Natural killer cell (primary cell): ENCODE data around the gene PLAAT4. TPM values are rescaled to one million over a fixed set of nuclear protein-coding genes. Genes with fewer than 3 reads are reported as not detected.
"Not testable (repeated sequence)": the region's sequence is repeated elsewhere in the genome, so short reads cannot be mapped to it uniquely, and the experiment has no call there.

Source experiments
- ATAC-seq, 3 donors: fragments of 150-1000 bp in 2 of 3; fragments of 200-7000 bp in 1 of 3; cut with Tn5 transposase; 1 replicate in 1 of 3; 2 replicates in 2 of 3; pipeline ENCODE4 v1.10.0; 2021; ENCODE audit warnings: mild to moderate bottlenecking in 2 of 3, moderate library complexity in 2 of 3
- DNase-seq, 2 donors: peaks; one replicate each; pipeline versions ENCODE4 v3.0.0 to v3.0.0-alpha.2; 2013 to 2021; ENCODE audit warnings: mixed read lengths in 1 of 2
- H3K27ac ChIP-seq: one replicate; pipeline ENCODE4 v1.5.1; 2013; ENCODE audit warnings: mild to moderate bottlenecking, low read length
- H3K27me3 ChIP-seq: one replicate; pipeline ENCODE4 v1.6.1; 2013; ENCODE audit warnings: low read length; ENCODE audit not compliant: control insufficient read depth, insufficient read depth
- H3K36me3 ChIP-seq: one replicate; pipeline ENCODE4 v1.6.1; 2013; ENCODE audit warnings: low read length; ENCODE audit not compliant: control insufficient read depth, insufficient read depth
- H3K4me1 ChIP-seq: one replicate; pipeline ENCODE4 v1.6.1; 2013; ENCODE audit warnings: low read length; ENCODE audit not compliant: control insufficient read depth, insufficient read depth
- H3K4me3 ChIP-seq: one replicate; pipeline ENCODE4 v1.5.1; 2013; ENCODE audit warnings: low read length
- H3K9me3 ChIP-seq: one replicate; pipeline ENCODE4 v1.6.1; 2013; ENCODE audit warnings: low read length; ENCODE audit not compliant: control insufficient read depth, insufficient read depth
- H3K27ac Mint-ChIP-seq, 2 donors: one replicate each; pipeline ENCODE4 v1.8.0; 2022; ENCODE audit warnings: mild to moderate bottlenecking in 2 of 2, mixed read lengths in 2 of 2, moderate library complexity in 1 of 2
- H3K27me3 Mint-ChIP-seq, 2 donors: one replicate each; pipeline ENCODE4 v1.8.0; 2022; ENCODE audit warnings: low read depth in 2 of 2, mixed read lengths in 2 of 2
- H3K36me3 Mint-ChIP-seq: one replicate; pipeline ENCODE4 v1.8.0; 2022; ENCODE audit warnings: mixed read lengths
- H3K4me1 Mint-ChIP-seq, 2 donors: one replicate each; pipeline ENCODE4 v1.8.0; 2022; ENCODE audit warnings: mixed read lengths in 2 of 2
- H3K4me3 Mint-ChIP-seq: one replicate; pipeline ENCODE4 v1.8.0; 2022; ENCODE audit warnings: mild to moderate bottlenecking, moderate library complexity, mixed read lengths
- H3K9me3 Mint-ChIP-seq, 2 donors: one replicate each; pipeline ENCODE4 v1.8.0; 2022; ENCODE audit warnings: mixed read lengths in 2 of 2
- WGBS: methylation state at CpG from one replicate; pipeline ENCODE4 v1.1.7; 2013; ENCODE audit warnings: missing lambda C conversion rate; ENCODE audit not compliant: insufficient coverage; 5-methylcytosine and 5-hydroxymethylcytosine counted together
- intact Hi-C: fragments of 100-400 bp; cut with micrococcal nuclease; formaldehyde crosslinking; loops from one replicate; pipeline ENCODE4 v1.14.2; 2022
- total RNA-seq, 4 donors: library from RNA; stranded (reverse); fragments of 120-200 nt in 1 of 4; gene quantifications; one replicate each; pipeline versions ENCODE4 v1.2.3 to v1.2.4, GENCODE V29; 2013 to 2022
- TF ChIP-seq, protein P1 (sequence below): fragments of 200-600 bp; IDR thresholded peaks from one replicate; pipeline ENCODE4 v1.8.0; 2022; ENCODE audit warnings: antibody characterized with exemption

PLAAT4 gene
- total RNA-seq, 3 donors from 2014 or later (not counting 1 experiment from before 2014, with no cell fraction given), result 204 to 215 (median 210) TPM

DNA sequence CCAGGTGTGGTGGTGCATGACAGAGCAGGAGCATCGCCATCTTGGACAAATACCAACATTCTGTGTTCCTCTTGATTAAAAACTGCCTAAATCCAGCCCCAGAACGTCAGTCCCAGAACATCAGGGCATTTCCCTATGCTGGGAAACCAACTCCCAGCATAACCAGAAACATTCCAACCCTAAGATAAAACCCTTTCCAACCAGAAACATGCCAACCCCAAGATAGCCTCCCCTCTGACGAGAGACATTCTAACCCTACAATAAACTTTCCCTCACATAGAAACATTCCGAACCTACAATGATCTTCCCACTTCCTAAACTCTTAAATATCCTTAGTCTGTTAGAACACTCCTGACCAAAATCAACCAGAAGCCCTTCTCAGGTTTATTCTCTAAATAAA is 11.6 kb downstream of the PLAAT4 start:
- Mint-ChIP-seq H3K36me3 (peaks cover 19% of the 10 kb centered on the region), H3K27ac (peak overlapping the region; percentile 81 to 85), H3K9me3 (no peaks in the 10 kb centered on the region), H3K4me3 (no peak overlapping the region), H3K4me1 (peaks cover 59 to 72% of the 10 kb centered on the region in 2 donors), H3K27me3 (no peaks in the 10 kb centered on the region)
- 95% methylated on average over 4 of the region's 4 CpGs for WGBS
- TF ChIP-seq, protein P1, sequence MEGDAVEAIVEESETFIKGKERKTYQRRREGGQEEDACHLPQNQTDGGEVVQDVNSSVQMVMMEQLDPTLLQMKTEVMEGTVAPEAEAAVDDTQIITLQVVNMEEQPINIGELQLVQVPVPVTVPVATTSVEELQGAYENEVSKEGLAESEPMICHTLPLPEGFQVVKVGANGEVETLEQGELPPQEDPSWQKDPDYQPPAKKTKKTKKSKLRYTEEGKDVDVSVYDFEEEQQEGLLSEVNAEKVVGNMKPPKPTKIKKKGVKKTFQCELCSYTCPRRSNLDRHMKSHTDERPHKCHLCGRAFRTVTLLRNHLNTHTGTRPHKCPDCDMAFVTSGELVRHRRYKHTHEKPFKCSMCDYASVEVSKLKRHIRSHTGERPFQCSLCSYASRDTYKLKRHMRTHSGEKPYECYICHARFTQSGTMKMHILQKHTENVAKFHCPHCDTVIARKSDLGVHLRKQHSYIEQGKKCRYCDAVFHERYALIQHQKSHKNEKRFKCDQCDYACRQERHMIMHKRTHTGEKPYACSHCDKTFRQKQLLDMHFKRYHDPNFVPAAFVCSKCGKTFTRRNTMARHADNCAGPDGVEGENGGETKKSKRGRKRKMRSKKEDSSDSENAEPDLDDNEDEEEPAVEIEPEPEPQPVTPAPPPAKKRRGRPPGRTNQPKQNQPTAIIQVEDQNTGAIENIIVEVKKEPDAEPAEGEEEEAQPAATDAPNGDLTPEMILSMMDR, result no peak
- peaks cover 40% of the 10 kb centered on the region for H3K36me3 ChIP-seq
- H3K9me3 ChIP-seq, result no peaks in the 10 kb centered on the region
- DNase-seq (no peak), ATAC-seq (no peak)
- H3K27me3 ChIP-seq, result no peaks in the 10 kb centered on the region
- no peak overlapping the region for H3K4me3 ChIP-seq
- intact Hi-C loops, result no loop called here
- H3K4me1 ChIP-seq, result peaks cover 37% of the 10 kb centered on the region
- H3K27ac ChIP-seq, result no peak overlapping the region

DNA sequence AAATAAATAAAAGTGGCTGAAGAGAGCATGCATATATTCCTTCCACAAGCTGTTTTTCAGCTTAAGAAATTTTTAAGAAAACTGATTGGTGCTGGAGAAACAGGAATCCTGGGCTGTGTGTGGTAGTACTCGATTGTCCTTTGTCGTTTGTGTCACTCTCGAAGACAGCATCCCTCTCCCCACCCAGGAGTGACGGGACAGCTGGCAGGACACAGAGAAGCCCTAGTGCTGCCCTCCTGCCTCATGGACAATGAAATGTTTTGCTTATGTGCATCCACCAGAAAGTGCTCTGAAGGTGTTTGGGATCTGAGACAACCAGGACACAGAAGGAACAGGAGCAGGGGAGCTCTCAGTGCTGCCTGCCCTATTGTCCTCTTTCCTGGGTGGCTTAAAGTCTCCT is 12.8 kb downstream of the PLAAT4 start:
- Histone ChIP-seq H3K27me3 (no peaks in the 10 kb centered on the region), H3K4me1 (peaks cover 46% of the 10 kb centered on the region), H3K9me3 (no peaks in the 10 kb centered on the region), H3K4me3 (no peak overlapping the region), H3K36me3 (peaks cover 30% of the 10 kb centered on the region), H3K27ac (no peak overlapping the region)
- H3K36me3 Mint-ChIP-seq, result peaks cover 13% of the 10 kb centered on the region
- no peaks in the 10 kb centered on the region for H3K9me3 Mint-ChIP-seq
- peaks cover 61 to 72% of the 10 kb centered on the region in 2 donors for H3K4me1 Mint-ChIP-seq
- no peaks in the 10 kb centered on the region for H3K27me3 Mint-ChIP-seq
- WGBS, result 92% methylated on average over 4 of the region's 4 CpGs
- ATAC-seq, result no peak
- H3K4me3 Mint-ChIP-seq, result peak overlapping the region; percentile 52
- H3K27ac Mint-ChIP-seq, result peak overlapping the region; percentile 81 to 85
- TF ChIP-seq, protein P1, result no peak
- intact Hi-C loops, result no loop called here
- DNase-seq, result no peak

DNA sequence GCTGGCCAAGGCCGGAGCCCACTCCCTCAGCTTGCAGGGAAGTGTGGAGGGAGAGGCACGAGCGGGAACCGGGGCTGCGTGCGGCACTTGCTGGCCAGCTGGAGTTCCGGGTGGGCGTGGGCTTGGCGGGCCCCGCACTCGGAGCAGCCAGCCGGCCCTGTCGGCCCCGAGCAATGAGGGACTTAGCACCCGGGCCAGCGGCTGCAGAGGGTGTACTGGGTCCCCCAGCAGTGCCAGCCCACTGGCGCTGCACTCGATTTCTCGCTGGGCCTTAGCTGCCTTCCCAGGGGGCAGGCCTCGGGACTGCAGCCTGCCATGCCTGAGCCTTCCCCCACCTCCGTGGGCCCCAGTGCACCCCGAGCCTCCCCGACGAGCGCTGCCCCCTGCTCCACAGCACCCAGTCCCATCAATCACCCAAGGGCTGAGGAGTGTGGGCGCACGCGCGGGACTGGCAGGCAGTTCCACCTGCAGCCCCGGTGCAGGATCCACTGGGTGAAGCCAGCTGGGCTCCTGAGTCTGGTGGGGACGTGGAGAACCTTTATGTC is 13.6 kb downstream of the PLAAT4 start:
- Mint-ChIP-seq H3K4me1 (peaks cover 66 to 75% of the 10 kb centered on the region in 2 donors), H3K36me3 (peaks cover 13% of the 10 kb centered on the region), H3K27ac (peak overlapping the region; percentile 97 to 98)
- not testable (repeated sequence) for H3K9me3 Mint-ChIP-seq, H3K27me3 ChIP-seq, ATAC-seq, H3K27me3 Mint-ChIP-seq, H3K9me3 ChIP-seq, H3K4me3 Mint-ChIP-seq, H3K4me3 ChIP-seq, H3K27ac ChIP-seq, DNase-seq
- H3K36me3 ChIP-seq, result peaks cover 22% of the 10 kb centered on the region
- H3K4me1 ChIP-seq, result peaks cover 51% of the 10 kb centered on the region
- intact Hi-C loops, result loop anchor here (5.0 kb wide), 1 partner anchor 62 kb away; the partner anchor contains the start of gene PLAAT3
- 97% methylated on average over 31 of the region's 31 CpGs for WGBS

DNA sequence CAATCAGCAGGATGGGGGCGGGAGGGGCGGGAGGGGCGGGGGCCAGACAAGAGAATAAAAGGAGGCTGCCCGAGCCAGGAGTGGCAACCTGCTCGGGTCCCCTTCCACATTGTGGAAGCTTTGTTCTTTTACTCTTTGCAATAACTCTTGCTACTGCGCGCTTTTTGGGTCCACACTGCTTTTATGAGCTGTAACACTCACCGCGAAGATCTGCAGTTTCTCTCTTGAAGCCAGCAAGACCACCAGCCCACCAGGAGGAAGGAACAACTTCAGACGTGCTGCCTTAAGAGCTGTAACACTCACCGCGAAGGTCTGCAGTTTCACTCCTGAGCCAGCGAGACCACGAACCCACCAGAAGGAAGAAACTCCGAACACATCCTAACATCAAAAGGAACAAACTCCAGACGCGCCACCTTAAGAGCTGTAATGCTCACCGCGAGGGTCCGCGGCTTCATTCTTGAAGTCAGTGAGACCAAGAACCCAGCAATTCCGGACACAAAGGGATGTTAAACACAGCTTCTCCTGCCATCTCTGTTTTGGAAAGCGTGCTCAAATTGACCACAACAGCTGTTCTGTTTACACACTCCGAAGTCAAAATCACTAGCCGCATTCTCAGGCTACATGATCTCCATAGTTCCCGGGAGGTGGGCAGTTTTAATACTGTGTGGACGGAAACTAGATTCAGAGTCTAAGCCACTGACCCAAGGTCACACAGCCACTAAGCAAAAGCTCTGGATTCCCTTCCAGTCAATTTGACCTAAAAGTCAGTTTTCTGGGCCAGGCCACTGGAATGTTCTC is 14.7 kb downstream of the PLAAT4 start:
- ATAC-seq, result no peak
- H3K9me3 Mint-ChIP-seq, result no peaks in the 10 kb centered on the region
- Histone ChIP-seq H3K27ac (peak overlapping the region; percentile 93), H3K27me3 (no peaks in the 10 kb centered on the region), H3K36me3 (peaks cover 11% of the 10 kb centered on the region), H3K4me3 (peak overlapping the region; percentile 47), H3K4me1 (peaks cover 48% of the 10 kb centered on the region), H3K9me3 (no peaks in the 10 kb centered on the region)
- intact Hi-C loops, result loop anchor here (5.0 kb wide), 1 partner anchor 61 kb away; the partner anchor contains the start of gene PLAAT3
- peak; percentile 42 to 60 for DNase-seq
- H3K27ac Mint-ChIP-seq, result peak overlapping the region; percentile 97 to 98
- peak overlapping the region; percentile 85 for H3K4me3 Mint-ChIP-seq
- H3K4me1 Mint-ChIP-seq, result peaks cover 73 to 75% of the 10 kb centered on the region in 2 donors
- H3K36me3 Mint-ChIP-seq, result peaks cover 8% of the 10 kb centered on the region
- TF ChIP-seq, protein P1, result no peak
- 17% methylated on average over 27 of the region's 27 CpGs for WGBS
- H3K27me3 Mint-ChIP-seq, result no peaks in the 10 kb centered on the region
